ENCODE measurements around the gene AFAP1L1.

DNA sequence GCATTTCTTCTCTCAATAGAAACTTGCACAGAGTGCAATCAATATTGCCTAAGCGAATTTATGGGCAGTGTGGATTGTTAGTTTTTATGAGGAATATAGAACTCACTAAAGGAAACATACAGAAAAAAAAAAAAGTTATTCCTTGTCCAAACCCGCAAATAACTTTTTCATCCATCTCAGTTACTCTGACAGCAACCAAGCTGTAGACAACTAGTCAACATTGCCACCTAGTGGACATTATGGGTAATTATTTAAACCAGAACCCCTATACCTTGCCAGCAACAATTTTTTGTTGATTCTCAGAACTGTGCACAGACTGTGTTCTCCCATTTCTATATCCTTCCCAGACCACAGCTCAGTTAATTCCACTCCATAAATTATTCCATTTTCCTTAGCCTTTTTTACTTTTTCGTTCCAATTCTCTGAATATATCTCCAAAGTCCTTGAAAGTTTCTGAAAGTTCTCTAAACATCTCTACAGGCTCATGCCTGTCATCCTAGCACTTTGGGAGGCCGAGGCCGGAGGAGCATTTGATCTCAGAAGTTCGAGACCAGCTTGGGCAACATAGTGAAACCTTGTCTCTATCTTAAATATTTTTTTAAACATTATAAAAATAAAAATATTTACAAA is 2.6 kb upstream of the AFAP1L1 start:
- TF ChIP-seq OSR1 (CRISPR knock-in tag; IDR thresholded peaks at IDR 0.05) = no peak
- TF ChIP-seq PPARA (CRISPR knock-in tag; IDR thresholded peaks at IDR 0.05; ENCODE audit: borderline replicate concordance) = no peak
- no peak for TF ChIP-seq ZC3H10 (CRISPR knock-in tag; IDR thresholded peaks at IDR 0.05)
- no peak for TF ChIP-seq ISL1 (CRISPR knock-in tag; IDR thresholded peaks at IDR 0.05)
- TF ChIP-seq, protein P1, sequence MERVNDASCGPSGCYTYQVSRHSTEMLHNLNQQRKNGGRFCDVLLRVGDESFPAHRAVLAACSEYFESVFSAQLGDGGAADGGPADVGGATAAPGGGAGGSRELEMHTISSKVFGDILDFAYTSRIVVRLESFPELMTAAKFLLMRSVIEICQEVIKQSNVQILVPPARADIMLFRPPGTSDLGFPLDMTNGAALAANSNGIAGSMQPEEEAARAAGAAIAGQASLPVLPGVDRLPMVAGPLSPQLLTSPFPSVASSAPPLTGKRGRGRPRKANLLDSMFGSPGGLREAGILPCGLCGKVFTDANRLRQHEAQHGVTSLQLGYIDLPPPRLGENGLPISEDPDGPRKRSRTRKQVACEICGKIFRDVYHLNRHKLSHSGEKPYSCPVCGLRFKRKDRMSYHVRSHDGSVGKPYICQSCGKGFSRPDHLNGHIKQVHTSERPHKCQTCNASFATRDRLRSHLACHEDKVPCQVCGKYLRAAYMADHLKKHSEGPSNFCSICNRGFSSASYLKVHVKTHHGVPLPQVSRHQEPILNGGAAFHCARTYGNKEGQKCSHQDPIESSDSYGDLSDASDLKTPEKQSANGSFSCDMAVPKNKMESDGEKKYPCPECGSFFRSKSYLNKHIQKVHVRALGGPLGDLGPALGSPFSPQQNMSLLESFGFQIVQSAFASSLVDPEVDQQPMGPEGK (CRISPR knock-in tag; IDR thresholded peaks at IDR 0.05; ENCODE audit: borderline replicate concordance) = no peak
- no peak for TF ChIP-seq RARB (CRISPR knock-in tag; IDR thresholded peaks at IDR 0.05)
- TF ChIP-seq SNAI2 (CRISPR knock-in tag; IDR thresholded peaks at IDR 0.05) = no peak
